Caco-2 (cell line): ENCODE measurements around the gene CHSY1. TPM values are rescaled to one million over a fixed set of nuclear protein-coding genes. Genes with fewer than 3 reads are reported as not detected.

Source experiments
- BruUV-seq: library from RNA; stranded (reverse); fragments of 400-500 nt; replicated peaks from 2 replicates; lab custom pipeline; 2021; lab: Mats Ljungman, UMichigan
- CTCF ChIA-PET: fragments of 300-600 bp; sonication (Branson Sonifier 250); formaldehyde crosslinking; loops from one replicate; lab custom pipeline; 2022; ENCODE audit warnings: antibody characterized with exemption; lab: Charles Lee
- POLR2A ChIA-PET: fragments of 300-600 bp; sonication (Branson Sonifier 250); formaldehyde crosslinking; loops from one replicate; lab custom pipeline; 2022; ENCODE audit warnings: antibody characterized with exemption; lab: Charles Lee
- DNase-seq, 2 experiments: peaks; one replicate each; pipeline versions ENCODE4 v3.0.0 to v3.0.0-alpha.2; 2020 to 2022
- H3K27me3 ChIP-seq: replicated peaks from 2 replicates; pipeline ENCODE4 v1.6.0; 2011; ENCODE audit warnings: low read length; ENCODE audit not compliant: control insufficient read depth, insufficient read depth
- H3K36me3 ChIP-seq: 2 replicates; pipeline ENCODE4 v1.5.1; 2011; ENCODE audit warnings: low read length; ENCODE audit not compliant: control insufficient read depth, insufficient read depth
- H3K4me1 ChIP-seq: fragments of 250-450 bp; sonication (Bioruptor Pico); 2 replicates; pipeline ENCODE4 v1.5.1; 2020; ENCODE audit warnings: mild to moderate bottlenecking
- H3K4me3 ChIP-seq: 2 replicates; pipeline ENCODE4 v1.5.1; 2011; ENCODE audit warnings: low read depth, mild to moderate bottlenecking, control low read depth, low read length
- H3K9me3 ChIP-seq: fragments of 250-450 bp; sonication (Bioruptor Pico); 2 replicates; pipeline ENCODE4 v1.5.1; 2020; ENCODE audit warnings: mild to moderate bottlenecking, moderate library complexity
- H3K27ac Mint-ChIP-seq: one replicate; pipeline ENCODE4 v1.8.0; 2022; ENCODE audit warnings: mixed read lengths; ENCODE audit not compliant: unreplicated experiment
- H3K27me3 Mint-ChIP-seq: one replicate; pipeline ENCODE4 v1.8.0; 2022; ENCODE audit warnings: mixed read lengths; ENCODE audit not compliant: insufficient read depth, unreplicated experiment
- H3K36me3 Mint-ChIP-seq: one replicate; pipeline ENCODE4 v1.8.0; 2022; ENCODE audit warnings: mild to moderate bottlenecking, mixed read lengths; ENCODE audit not compliant: insufficient read depth, unreplicated experiment
- H3K4me1 Mint-ChIP-seq: one replicate; pipeline ENCODE4 v1.8.0; 2022; ENCODE audit warnings: low read depth, mixed read lengths; ENCODE audit not compliant: unreplicated experiment
- H3K4me3 Mint-ChIP-seq: one replicate; pipeline ENCODE4 v1.8.0; 2022; ENCODE audit warnings: mild to moderate bottlenecking, moderate library complexity, mixed read lengths; ENCODE audit not compliant: unreplicated experiment
- H3K9me3 Mint-ChIP-seq: one replicate; pipeline ENCODE4 v1.8.0; 2022; ENCODE audit warnings: mixed read lengths; ENCODE audit not compliant: unreplicated experiment
- CTCF ChIP-seq, 2 experiments: fragments of 200-600 bp in 1 of 2; IDR thresholded peaks; 1 replicate in 1 of 2; 2 replicates in 1 of 2; pipeline versions ENCODE4 v1.5.1 to v1.8.0; 2011 to 2022; ENCODE audit warnings: antibody characterized with exemption in 1 of 2, control low read depth in 1 of 2, inconsistent platforms in 1 of 2, low read depth in 1 of 2, low read length in 1 of 2, mild to moderate bottlenecking in 1 of 2, moderate library complexity in 1 of 2; ENCODE audit not compliant: insufficient read depth in 1 of 2, severe bottlenecking in 1 of 2, unreplicated experiment in 1 of 2
- intact Hi-C: fragments of 100-400 bp; cut with micrococcal nuclease; formaldehyde crosslinking; loops from one replicate; pipeline ENCODE4 v1.10.0; 2022; ENCODE audit not compliant: unreplicated experiment
- total RNA-seq: library from RNA; stranded (reverse); gene quantifications from 2 replicates; pipeline ENCODE4 v1.2.3, GENCODE V29; 2022

Gene CHSY1
- total RNA-seq, 1 experiment from 2014 or later, result 18.7 TPM

GRCh38 chr15:101168463-101168824 lies 83.4 kb downstream of the CHSY1 start:
- intact Hi-C loops, result no loop called here
- no peak for DNase-seq
- peaks cover 11% of the 10 kb centered on the region for H3K9me3 Mint-ChIP-seq
- H3K9me3 ChIP-seq, result peaks cover 18% of the 10 kb centered on the region
- H3K36me3 Mint-ChIP-seq, result peaks cover 8% of the 10 kb centered on the region
- H3K4me3 Mint-ChIP-seq, result no peak overlapping the region
- no peaks in the 10 kb centered on the region for H3K27me3 Mint-ChIP-seq
- no TSS peak for BruUV-seq
- CTCF ChIA-PET, result no interaction called here
- TF ChIP-seq CTCF (IDR thresholded peaks at IDR 0.05; ENCODE audit: insufficient read depth in 1 of 2, low read depth in 1 of 2, low read length in 1 of 2, severe bottlenecking in 1 of 2, unreplicated experiment in 1 of 2), result no peak
- no peaks in the 10 kb centered on the region for H3K4me1 Mint-ChIP-seq
- H3K27me3 ChIP-seq, result no peaks in the 10 kb centered on the region
- POLR2A ChIA-PET, result no interaction called here
- H3K27ac Mint-ChIP-seq, result no peak overlapping the region
- no peaks in the 10 kb centered on the region for H3K4me1 ChIP-seq
- H3K36me3 ChIP-seq, result no peaks in the 10 kb centered on the region
- no peak overlapping the region for H3K4me3 ChIP-seq

GRCh38 chr15:101167753-101168462 lies 83.9 kb downstream of the CHSY1 start:
- H3K27me3 ChIP-seq, result no peaks in the 10 kb centered on the region
- ChIA-PET POLR2A (no interaction called here), CTCF (no interaction called here)
- peaks cover 6% of the 10 kb centered on the region for H3K36me3 Mint-ChIP-seq
- H3K9me3 ChIP-seq, result peaks cover 18% of the 10 kb centered on the region
- peaks cover 11% of the 10 kb centered on the region for H3K9me3 Mint-ChIP-seq
- no peak overlapping the region for H3K4me3 ChIP-seq
- no peaks in the 10 kb centered on the region for H3K4me1 Mint-ChIP-seq
- no peak overlapping the region for H3K4me3 Mint-ChIP-seq
- H3K4me1 ChIP-seq, result no peaks in the 10 kb centered on the region
- no peak overlapping the region for H3K27ac Mint-ChIP-seq
- no peak for TF ChIP-seq CTCF (IDR thresholded peaks at IDR 0.05; ENCODE audit: insufficient read depth in 1 of 2, low read depth in 1 of 2, low read length in 1 of 2, severe bottlenecking in 1 of 2, unreplicated experiment in 1 of 2)
- H3K27me3 Mint-ChIP-seq, result no peaks in the 10 kb centered on the region
- DNase-seq, result no peak
- intact Hi-C loops, result no loop called here
- BruUV-seq, result no TSS peak
- H3K36me3 ChIP-seq, result no peaks in the 10 kb centered on the region

GRCh38 chr15:101167411-101167752 lies 84.5 kb downstream of the CHSY1 start:
- no peak for TF ChIP-seq CTCF (IDR thresholded peaks at IDR 0.05; ENCODE audit: insufficient read depth in 1 of 2, low read depth in 1 of 2, low read length in 1 of 2, severe bottlenecking in 1 of 2, unreplicated experiment in 1 of 2)
- BruUV-seq, result no TSS peak
- CTCF ChIA-PET, result no interaction called here
- H3K9me3 ChIP-seq, result peaks cover 18% of the 10 kb centered on the region
- H3K9me3 Mint-ChIP-seq, result peaks cover 14% of the 10 kb centered on the region
- no peaks in the 10 kb centered on the region for H3K4me1 ChIP-seq
- H3K36me3 ChIP-seq, result no peaks in the 10 kb centered on the region
- DNase-seq, result no peak
- H3K4me1 Mint-ChIP-seq, result no peaks in the 10 kb centered on the region
- POLR2A ChIA-PET, result no interaction called here
- peaks cover 6% of the 10 kb centered on the region for H3K36me3 Mint-ChIP-seq
- H3K27ac Mint-ChIP-seq, result no peak overlapping the region
- intact Hi-C loops, result no loop called here
- H3K27me3 ChIP-seq, result no peaks in the 10 kb centered on the region
- no peak overlapping the region for H3K4me3 Mint-ChIP-seq
- no peak overlapping the region for H3K4me3 ChIP-seq
- H3K27me3 Mint-ChIP-seq, result no peaks in the 10 kb centered on the region
